ENCODE data around the gene PKP3. TPM values are rescaled to one million over a fixed set of nuclear protein-coding genes. Genes with fewer than 3 reads are reported as not detected.

The PKP3 gene
- total RNA-seq, 4 donors from 2014 or later = 4.6 to 16.2 (median 13.5) TPM

- Histone ChIP-seq H3K36me3 (no peaks in the 10 kb centered on the region), H3K27me3 (peaks cover 0 to 54% of the 10 kb centered on the region in 2 donors), H3K4me3 (peak within 1 kb of the TSS; percentile 14 to 52 (median 26)), H3K4me1 (peaks cover 0 to 38% (median 11%) of the 10 kb centered on the region in 4 donors), H3K9me3 (no peaks in the 10 kb centered on the region), H3K27ac (peak within 1 kb of the TSS in 3 of 4 donors; percentile 40 to 76 (median 67))
- WGBS, 2 donors = 0% methylated on average over 7 of the region's 118 CpGs; no CpG with 5 or more reads in 1 of the 2 donors
- DNase-seq (ENCODE audit: low spot score in 2 of 2) = no peak
- TF ChIP-seq POLR2A (IDR thresholded peaks at IDR 0.05) = no peak
- TF ChIP-seq CTCF (IDR thresholded peaks at IDR 0.05) = no peak
- TF ChIP-seq EP300 (IDR thresholded peaks at IDR 0.05) = no peak
Measured at GRCh38 chr11:369336-370018, 24.5 kb upstream of the PKP3 start, which contains the start of gene B4GALNT4. Gene B4GALNT4 (plus strand): TSS chr11:369499. CDS start chr11:369804, 305 bp downstream.

DNA sequence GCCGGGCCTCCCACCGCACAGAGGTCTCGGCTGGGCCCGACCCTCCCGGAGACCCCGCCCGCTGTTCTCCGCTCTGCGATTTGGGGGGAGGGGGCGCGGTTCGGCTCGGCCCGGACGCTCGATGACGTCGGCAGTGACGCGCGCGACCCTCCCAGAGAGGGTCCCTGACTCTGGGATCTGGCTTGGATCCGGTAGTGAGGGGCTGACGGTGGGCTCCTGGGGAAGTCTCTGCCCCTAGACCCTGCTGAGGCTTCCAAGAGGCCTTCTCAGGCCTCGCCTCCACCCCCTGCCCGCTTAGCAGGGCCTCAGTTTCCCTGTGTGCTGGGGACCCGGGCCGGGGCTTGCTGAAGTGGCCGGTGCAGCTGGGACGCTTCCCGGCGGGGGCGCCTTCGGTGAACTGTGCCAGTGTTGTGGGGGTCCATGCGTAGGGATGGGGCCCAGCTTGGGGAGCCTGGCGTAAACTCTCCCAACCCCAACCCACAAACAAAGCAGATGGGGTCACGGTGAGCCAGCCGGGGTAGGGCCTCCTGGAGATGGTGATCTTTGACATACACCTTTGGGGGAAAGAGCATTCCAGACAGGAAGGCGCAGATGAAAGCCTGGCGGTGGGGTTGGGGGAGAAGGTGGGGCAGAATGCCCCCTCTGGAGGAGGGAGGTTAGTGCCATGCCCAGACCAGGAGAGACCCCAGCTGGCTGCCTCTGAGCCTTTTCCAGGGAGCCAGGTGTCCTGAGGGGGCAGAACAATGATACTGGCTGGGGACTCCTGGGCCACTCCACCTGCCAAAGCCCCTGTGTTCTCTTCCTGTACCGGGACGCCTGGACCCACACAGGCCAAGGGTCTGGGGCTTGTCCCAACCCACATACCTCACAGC, 23.7 kb upstream of the PKP3 start:
- Histone ChIP-seq H3K4me1 (peaks cover 0 to 38% (median 11%) of the 10 kb centered on the region in 4 donors), H3K27me3 (peaks cover 0 to 46% of the 10 kb centered on the region in 2 donors), H3K4me3 (peak overlapping the region; percentile 7 to 52 (median 26)), H3K36me3 (no peaks in the 10 kb centered on the region), H3K27ac (peak overlapping the region in 3 of 4 donors; percentile 40 to 76 (median 67)), H3K9me3 (no peaks in the 10 kb centered on the region)
- WGBS, 2 donors = 15 to 39% methylated on average over 25 to 38 of the region's 42 CpGs
- no peak for DNase-seq (ENCODE audit: low spot score in 2 of 2)
- TF ChIP-seq CTCF (IDR thresholded peaks at IDR 0.05) (no peak), EP300 (IDR thresholded peaks at IDR 0.05) (no peak), POLR2A (IDR thresholded peaks at IDR 0.05) (no peak)

DNA sequence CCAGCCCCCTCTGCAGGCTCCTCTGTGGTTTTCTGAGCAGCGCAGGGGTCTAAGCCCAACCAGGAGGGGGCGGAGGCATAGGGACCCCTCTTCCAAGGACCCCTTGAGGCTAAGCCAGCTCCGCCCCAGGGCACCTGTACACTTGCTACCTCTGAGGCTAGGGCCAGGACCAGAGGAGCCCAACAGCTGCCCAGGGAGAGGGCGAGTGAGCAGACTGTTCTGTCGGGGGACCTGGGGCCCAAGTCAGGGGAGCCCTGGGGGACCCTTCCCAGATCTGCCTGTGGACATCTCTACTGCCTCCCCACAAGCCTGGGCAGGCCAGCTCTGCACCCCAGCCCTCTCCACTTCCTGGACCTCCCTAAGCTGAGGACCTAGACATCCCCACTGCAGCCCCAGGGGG, 23.0 kb upstream of the PKP3 start:
- H3K4me3 ChIP-seq = no peak overlapping the region
- no peak for DNase-seq (ENCODE audit: low spot score in 2 of 2)
- peak overlapping the region in 1 of 4 donors; percentile 76 for H3K27ac ChIP-seq
- WGBS, 2 donors = 68 to 100% methylated on average over 1 to 5 of the region's 5 CpGs
- peaks cover 0 to 40% of the 10 kb centered on the region in 2 donors for H3K27me3 ChIP-seq
- peaks cover 0 to 5% (median 0%) of the 10 kb centered on the region in 3 donors for H3K36me3 ChIP-seq
- peaks cover 0 to 38% (median 11%) of the 10 kb centered on the region in 4 donors for H3K4me1 ChIP-seq
- TF ChIP-seq EP300 (IDR thresholded peaks at IDR 0.05) = no peak
- no peak for TF ChIP-seq CTCF (IDR thresholded peaks at IDR 0.05)
- no peak for TF ChIP-seq POLR2A (IDR thresholded peaks at IDR 0.05)
- H3K9me3 ChIP-seq = no peaks in the 10 kb centered on the region

- DNase-seq (ENCODE audit: low spot score in 2 of 2) = no peak
- WGBS, 2 donors = 78 to 79% methylated on average over 18 to 19 of the region's 19 CpGs
Measured at GRCh38 chr11:371716-372590, 22.1 kb upstream of the PKP3 start.

More at GRCh38 chr11:371716-372590, 22.1 kb upstream of the PKP3 start:
- TF ChIP-seq POLR2A (IDR thresholded peaks at IDR 0.05) = no peak
- Histone ChIP-seq H3K4me3 (no peak overlapping the region), H3K36me3 (peaks cover 0 to 14% (median 0%) of the 10 kb centered on the region in 3 donors), H3K4me1 (peaks cover 0 to 38% (median 11%) of the 10 kb centered on the region in 4 donors), H3K27ac (peak overlapping the region in 1 of 4 donors; percentile 76), H3K9me3 (no peaks in the 10 kb centered on the region), H3K27me3 (peaks cover 0 to 31% of the 10 kb centered on the region in 2 donors)
